HepG2 (cell line): Measurements from ENCODE around the gene EIF6. TPM values are rescaled to one million over a fixed set of nuclear protein-coding genes. Genes with fewer than 3 reads are reported as not detected.
A peak's percentile ranks its signal among the peaks of the same experiment; 100 is the strongest.

ENCODE experiments used
- ATM ChIP-seq: fragments of 450-650 bp; IDR thresholded peaks from 2 replicates; pipeline ENCODE4 v1.7.1; 2017; ENCODE audit warnings: mild to moderate bottlenecking, borderline replicate concordance
- CREM ChIP-seq, 2 experiments: sonication (generic) in 1 of 2; formaldehyde crosslinking in 1 of 2; IDR thresholded peaks; 2 replicates each; pipeline versions ENCODE4 v1.4.0 to v1.6.1; 2016 to 2020; ENCODE audit warnings: antibody characterized with exemption in 1 of 2, mild to moderate bottlenecking in 1 of 2, missing genetic modification reagents in 1 of 2
- HNRNPL ChIP-seq: fragments of 200-400 bp; formaldehyde crosslinking; IDR thresholded peaks from 2 replicates; pipeline ENCODE4 v1.6.1; 2017; ENCODE audit warnings: mild to moderate bottlenecking, low read depth, low read length
- JUNB ChIP-seq: sonication (generic); formaldehyde crosslinking; IDR thresholded peaks from 2 replicates; pipeline ENCODE4 v1.8.0; 2022; ENCODE audit warnings: missing genetic modification reagents, mild to moderate bottlenecking, borderline replicate concordance
- JUND ChIP-seq: sonication (generic); formaldehyde crosslinking; IDR thresholded peaks from 2 replicates; pipeline ENCODE4 v1.8.0; 2022; ENCODE audit warnings: mild to moderate bottlenecking, missing genetic modification reagents
- KLF16 ChIP-seq, 2 experiments: sonication (generic) in 1 of 2; formaldehyde crosslinking in 1 of 2; IDR thresholded peaks; 2 replicates each; pipeline versions ENCODE4 v1.6.1 to v1.8.0; 2016 to 2023; ENCODE audit warnings: missing genetic modification reagents in 2 of 2, missing compliant biosample characterization in 1 of 2
- NFYB ChIP-seq: sonication (generic); formaldehyde crosslinking; IDR thresholded peaks from 2 replicates; pipeline ENCODE4 v1.4.0; 2020; ENCODE audit warnings: missing genetic modification reagents
- NR3C1 ChIP-seq: sonication (generic); formaldehyde crosslinking; IDR thresholded peaks from 2 replicates; pipeline ENCODE4 v1.4.0; 2020; ENCODE audit warnings: missing genetic modification reagents
- RERE ChIP-seq: IDR thresholded peaks from 2 replicates; pipeline ENCODE4 v1.6.1; 2016; ENCODE audit warnings: low read depth, missing genetic modification reagents, missing compliant biosample characterization
- ZNF317 ChIP-seq: sonication (generic); formaldehyde crosslinking; IDR thresholded peaks from 2 replicates; pipeline ENCODE4 v1.5.0; 2020; ENCODE audit warnings: mild to moderate bottlenecking, missing genetic modification reagents
- ZNF720 ChIP-seq: sonication (generic); formaldehyde crosslinking; IDR thresholded peaks from 2 replicates; pipeline ENCODE4 v1.4.0; 2020; ENCODE audit warnings: missing genetic modification reagents
- polyA plus RNA-seq, 8 experiments: library from polyadenylated mRNA; depleted of rRNA in 3 of 8; stranded (reverse) in 7 of 8; unstranded in 1 of 8; fragments of >200 nt; fragmentation: Illumina TruSeq in 4 of 8; extraction: Trizol in 4 of 8; gene quantifications; 2 replicates each; pipeline versions ENCODE4 v1.2.1 to v1.2.3, GENCODE V29; 2011 to 2016; ENCODE audit warnings: low read depth in 4 of 8, missing spikeins in 1 of 8, mixed read lengths in 1 of 8; ENCODE audit not compliant: insufficient read depth in 1 of 8
- total RNA-seq, 5 experiments: library from RNA; depleted of rRNA; stranded (reverse); fragments of >200 nt; fragmentation: Illumina TruSeq; extraction: Trizol; gene quantifications; 2 replicates each; pipeline ENCODE4 v1.2.3, GENCODE V29; 2016; ENCODE audit warnings: low read depth in 1 of 5
- TF ChIP-seq, protein P1 (sequence below), 2 experiments: sonication (generic) in 1 of 2; formaldehyde crosslinking in 1 of 2; IDR thresholded peaks; 2 replicates each; pipeline versions ENCODE4 v1.6.1 to v1.9.0; 2014 to 2022; ENCODE audit warnings: antibody characterized with exemption in 1 of 2, borderline replicate concordance in 1 of 2, inconsistent platforms in 1 of 2, low read depth in 1 of 2, missing genetic modification reagents in 1 of 2
- TF ChIP-seq, protein P2 (sequence below): IDR thresholded peaks from 2 replicates; pipeline ENCODE4 v1.6.1; 2018; ENCODE audit warnings: missing genetic modification reagents

The EIF6 gene
- total and polyA plus RNA-seq, 2 of the 13 experiments (the other 11 are each of a cell fraction or from before 2014, with no cell fraction given) = 462 to 466 TPM

GRCh38 chr20:35305682-35306556, 21.3 kb upstream of the EIF6 start (continued):
- TF ChIP-seq, protein P1, sequence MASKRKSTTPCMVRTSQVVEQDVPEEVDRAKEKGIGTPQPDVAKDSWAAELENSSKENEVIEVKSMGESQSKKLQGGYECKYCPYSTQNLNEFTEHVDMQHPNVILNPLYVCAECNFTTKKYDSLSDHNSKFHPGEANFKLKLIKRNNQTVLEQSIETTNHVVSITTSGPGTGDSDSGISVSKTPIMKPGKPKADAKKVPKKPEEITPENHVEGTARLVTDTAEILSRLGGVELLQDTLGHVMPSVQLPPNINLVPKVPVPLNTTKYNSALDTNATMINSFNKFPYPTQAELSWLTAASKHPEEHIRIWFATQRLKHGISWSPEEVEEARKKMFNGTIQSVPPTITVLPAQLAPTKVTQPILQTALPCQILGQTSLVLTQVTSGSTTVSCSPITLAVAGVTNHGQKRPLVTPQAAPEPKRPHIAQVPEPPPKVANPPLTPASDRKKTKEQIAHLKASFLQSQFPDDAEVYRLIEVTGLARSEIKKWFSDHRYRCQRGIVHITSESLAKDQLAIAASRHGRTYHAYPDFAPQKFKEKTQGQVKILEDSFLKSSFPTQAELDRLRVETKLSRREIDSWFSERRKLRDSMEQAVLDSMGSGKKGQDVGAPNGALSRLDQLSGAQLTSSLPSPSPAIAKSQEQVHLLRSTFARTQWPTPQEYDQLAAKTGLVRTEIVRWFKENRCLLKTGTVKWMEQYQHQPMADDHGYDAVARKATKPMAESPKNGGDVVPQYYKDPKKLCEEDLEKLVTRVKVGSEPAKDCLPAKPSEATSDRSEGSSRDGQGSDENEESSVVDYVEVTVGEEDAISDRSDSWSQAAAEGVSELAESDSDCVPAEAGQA (IDR thresholded peaks at IDR 0.05; ENCODE audit: low read depth) = peak; percentile 66; the same call in 1 of the 2 replicates
- TF ChIP-seq, protein P1 (CRISPR knock-in tag; IDR thresholded peaks at IDR 0.05; ENCODE audit: borderline replicate concordance) = no peak
- no peak for TF ChIP-seq NR3C1
- TF ChIP-seq HNRNPL = no peak
- TF ChIP-seq NFYB (CRISPR knock-in tag) = 0 out of 2 replicates have a peak, but pooled peaks have one; percentile 26
- TF ChIP-seq, protein P2, sequence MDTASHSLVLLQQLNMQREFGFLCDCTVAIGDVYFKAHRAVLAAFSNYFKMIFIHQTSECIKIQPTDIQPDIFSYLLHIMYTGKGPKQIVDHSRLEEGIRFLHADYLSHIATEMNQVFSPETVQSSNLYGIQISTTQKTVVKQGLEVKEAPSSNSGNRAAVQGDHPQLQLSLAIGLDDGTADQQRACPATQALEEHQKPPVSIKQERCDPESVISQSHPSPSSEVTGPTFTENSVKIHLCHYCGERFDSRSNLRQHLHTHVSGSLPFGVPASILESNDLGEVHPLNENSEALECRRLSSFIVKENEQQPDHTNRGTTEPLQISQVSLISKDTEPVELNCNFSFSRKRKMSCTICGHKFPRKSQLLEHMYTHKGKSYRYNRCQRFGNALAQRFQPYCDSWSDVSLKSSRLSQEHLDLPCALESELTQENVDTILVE = peak; percentile 57; the same call in 1 of the 2 replicates
- TF ChIP-seq ATM = no peak
- peak; percentile 85; the same call in 1 of the 2 replicates for TF ChIP-seq JUNB (CRISPR knock-in tag)
- TF ChIP-seq KLF16 (CRISPR knock-in tag; IDR thresholded peaks at IDR 0.05) = peak in 1 of 2 experiments; percentile 86; a peak in 2 of 4 replicates
- 0 out of 2 replicates have a peak, but pooled peaks have one; percentile 65 for TF ChIP-seq RERE (CRISPR knock-in tag)
- TF ChIP-seq ZNF720 (CRISPR knock-in tag) = no peak
- peak; percentile 80 for TF ChIP-seq JUND (CRISPR knock-in tag)
- TF ChIP-seq CREM (IDR thresholded peaks at IDR 0.05) = no peak
- no peak for TF ChIP-seq CREM (CRISPR knock-in tag; IDR thresholded peaks at IDR 0.05)
- TF ChIP-seq ZNF317 = no peak
